Keratinocyte (primary cell): Measurements from ENCODE around the gene ABI3BP. TPM values are rescaled to one million over a fixed set of nuclear protein-coding genes. Genes with fewer than 3 reads are reported as not detected.

Source experiments
- DNase-seq: peaks from one replicate; pipeline ENCODE4 v3.0.0-alpha.2; 2011; ENCODE audit warnings: low read depth, missing footprints, low spot score
- FAIRE-seq: peaks from 2 replicates; lab custom pipeline; 2011; peaks lifted over from hg19 to GRCh38; lab: Jason Lieb, UNC
- H2AFZ ChIP-seq: 2 replicates; pipeline ENCODE4 v1.6.0; 2012; ENCODE audit warnings: low read length, control low read depth, inconsistent platforms; ENCODE audit not compliant: control insufficient read depth
- H3K27ac ChIP-seq: 2 replicates; pipeline ENCODE4 v1.5.1; 2011; ENCODE audit warnings: low read length; ENCODE audit not compliant: control insufficient read depth, insufficient read depth
- H3K27me3 ChIP-seq: 3 replicates; pipeline ENCODE4 v1.6.0; 2011; ENCODE audit warnings: low read length; ENCODE audit not compliant: control insufficient read depth, insufficient read depth; ENCODE audit errors: extremely low read depth
- H3K36me3 ChIP-seq, 2 experiments: 2 replicates in 1 of 2; 3 replicates in 1 of 2; pipeline ENCODE4 v1.5.1; 2011; ENCODE audit warnings: low read length in 2 of 2, mild to moderate bottlenecking in 1 of 2; ENCODE audit not compliant: control insufficient read depth in 2 of 2, insufficient read depth in 2 of 2; ENCODE audit errors: extremely low read depth in 1 of 2
- H3K4me1 ChIP-seq: 3 replicates; pipeline ENCODE4 v1.5.1; 2011; ENCODE audit warnings: low read length; ENCODE audit not compliant: control insufficient read depth, insufficient read depth; ENCODE audit errors: extremely low read depth
- H3K4me2 ChIP-seq: 3 replicates; pipeline ENCODE4 v1.6.0; 2011; ENCODE audit warnings: low read depth, low read length; ENCODE audit not compliant: control insufficient read depth, insufficient read depth; ENCODE audit errors: extremely low read depth
- H3K4me3 ChIP-seq, 3 experiments: fragments of 200-600 bp in 1 of 3; sonication (generic) in 1 of 3; 2 replicates in 2 of 3; 3 replicates in 1 of 3; pipeline ENCODE4 v1.5.1; 2011 to 2016; ENCODE audit warnings: low read length in 3 of 3, mild to moderate bottlenecking in 3 of 3, control low read depth in 2 of 3, inconsistent platforms in 1 of 3, low read depth in 1 of 3, mixed read lengths in 1 of 3, mixed run types in 1 of 3, moderate library complexity in 1 of 3; ENCODE audit not compliant: control insufficient read depth in 2 of 3, insufficient read depth in 2 of 3; ENCODE audit errors: extremely low read depth in 1 of 3
- H3K79me2 ChIP-seq: 2 replicates; pipeline ENCODE4 v1.6.0; 2012; ENCODE audit warnings: low read length; ENCODE audit not compliant: control insufficient read depth, insufficient read depth
- H3K9ac ChIP-seq: 3 replicates; pipeline ENCODE4 v1.6.0; 2011; ENCODE audit warnings: low read length; ENCODE audit not compliant: control insufficient read depth, insufficient read depth; ENCODE audit errors: extremely low read depth
- H3K9me1 ChIP-seq: 3 replicates; pipeline ENCODE4 v1.6.0; 2011; ENCODE audit warnings: low read length; ENCODE audit not compliant: control insufficient read depth, insufficient read depth; ENCODE audit errors: extremely low read depth
- H3K9me3 ChIP-seq: 2 replicates; pipeline ENCODE4 v1.5.1; 2012; ENCODE audit warnings: low read depth, low read length; ENCODE audit not compliant: control insufficient read depth
- H4K20me1 ChIP-seq: 3 replicates; pipeline ENCODE4 v1.6.0; 2011; ENCODE audit warnings: low read length; ENCODE audit not compliant: control insufficient read depth, insufficient read depth; ENCODE audit errors: extremely low read depth
- CTCF ChIP-seq, 3 experiments: IDR thresholded peaks in 1 of 3; conservative IDR thresholded peaks in 1 of 3; optimal IDR thresholded peaks in 1 of 3; 2 replicates in 2 of 3; 3 replicates in 1 of 3; pipeline versions ENCODE3 to v1.5.1; 2011; ENCODE audit warnings: low read length in 3 of 3, mild to moderate bottlenecking in 3 of 3, moderate library complexity in 2 of 3, control low read depth in 1 of 3, inconsistent platforms in 1 of 3; ENCODE audit not compliant: insufficient read depth in 2 of 3; ENCODE audit errors: extremely low read depth in 1 of 3
- EZH2 ChIP-seq: IDR thresholded peaks from one replicate; pipeline ENCODE4 v1.6.1; 2012; ENCODE audit warnings: inconsistent platforms, mild to moderate bottlenecking, low read length, moderate library complexity
- dilution Hi-C: fragments of 300-500 bp; cut with MboI; formaldehyde crosslinking; loops from one replicate; pipeline ENCODE4 v1.7.0; 2020; ENCODE audit warnings: low sequenced_read_pairs; ENCODE audit not compliant: extremely low pct_ligation_motif_present
- polyA plus RNA-seq, 5 experiments: library from polyadenylated mRNA; depleted of rRNA in 3 of 5; stranded (reverse) in 3 of 5; stranded (forward) in 1 of 5; unstranded in 1 of 5; fragments of >200 nt; gene quantifications; 1 replicate in 1 of 5; 2 replicates in 3 of 5; 3 replicates in 1 of 5; pipeline versions ENCODE4 v1.2.1 to v1.2.3, GENCODE V29; 2011 to 2012; ENCODE audit warnings: missing spikeins in 2 of 5, low read depth in 1 of 5, low replicate concordance in 1 of 5

ABI3BP gene
- polyA plus RNA-seq, 1 donor (not counting 4 experiments of a cell fraction or from before 2014, with no cell fraction given), result 0.59 TPM

- H3K27ac ChIP-seq, result no peak overlapping the region
- DNase-seq (no peak), FAIRE-seq (no peak)
Observed at GRCh38 chr3:100783619-100784018, 209.6 kb downstream of the ABI3BP start.

GRCh38 chr3:100782906-100783305, 210.3 kb downstream of the ABI3BP start:
- no peak overlapping the region for H2AFZ ChIP-seq
- H3K9me1 ChIP-seq, result no peaks in the 10 kb centered on the region
- TF ChIP-seq CTCF (optimal IDR thresholded peaks at IDR 0.05 in 1 of 3, IDR thresholded peaks at IDR 0.05 in 1 of 3, conservative IDR thresholded peaks at IDR 0.05 in 1 of 3; ENCODE audit: extremely low read depth in 1 of 3, insufficient read depth in 2 of 3, low read length in 3 of 3) (no peak), EZH2 (no peak)
- H3K4me3 ChIP-seq, result no peak overlapping the region
- peaks cover 5% of the 10 kb centered on the region for H3K4me1 ChIP-seq
- no peak overlapping the region for H3K4me2 ChIP-seq
- H4K20me1 ChIP-seq, result no peaks in the 10 kb centered on the region
- dilution Hi-C loops, result loop anchor here (25.0 kb wide), 1 partner anchor 104 kb away; no protein-coding TSS in a partner anchor
- no peaks in the 10 kb centered on the region for H3K36me3 ChIP-seq
- H3K27ac ChIP-seq, result no peak overlapping the region
- no peaks in the 10 kb centered on the region for H3K27me3 ChIP-seq
- FAIRE-seq (no peak), DNase-seq (no peak)
- H3K9ac ChIP-seq, result no peak overlapping the region
- no peaks in the 10 kb centered on the region for H3K79me2 ChIP-seq
- no peaks in the 10 kb centered on the region for H3K9me3 ChIP-seq

More at GRCh38 chr3:100783619-100784018, 209.6 kb downstream of the ABI3BP start:
- Histone ChIP-seq H3K9me3 (no peaks in the 10 kb centered on the region), H3K79me2 (no peaks in the 10 kb centered on the region), H3K9ac (no peak overlapping the region), H3K4me2 (no peak overlapping the region), H2AFZ (no peak overlapping the region), H3K36me3 (no peaks in the 10 kb centered on the region), H3K27me3 (no peaks in the 10 kb centered on the region), H3K4me1 (peaks cover 5% of the 10 kb centered on the region), H3K9me1 (no peaks in the 10 kb centered on the region), H3K4me3 (no peak overlapping the region), H4K20me1 (no peaks in the 10 kb centered on the region)
- TF ChIP-seq CTCF (optimal IDR thresholded peaks at IDR 0.05 in 1 of 3, IDR thresholded peaks at IDR 0.05 in 1 of 3, conservative IDR thresholded peaks at IDR 0.05 in 1 of 3; ENCODE audit: extremely low read depth in 1 of 3, insufficient read depth in 2 of 3, low read length in 3 of 3), result no peak
- TF ChIP-seq EZH2, result no peak
- dilution Hi-C loops, result loop anchor here (25.0 kb wide), 1 partner anchor 104 kb away; no protein-coding TSS in a partner anchor
